ENCODE measurements around the gene PPIL1.

PPIL1 gene

GRCh38 chr6:36897609-36898008, 23.0 kb upstream of the PPIL1 start:
- peak; percentile 27; the same call in 1 of the 2 replicates for TF ChIP-seq RAD21 (IDR thresholded peaks at IDR 0.05; ENCODE audit: low read depth)
- TF ChIP-seq TEAD4 (IDR thresholded peaks at IDR 0.05), result no peak
- TF ChIP-seq EGR1 (IDR thresholded peaks at IDR 0.05), result no peak

- TF ChIP-seq FOXM1 (IDR thresholded peaks at IDR 0.05; ENCODE audit: borderline replicate concordance, low read depth), result no peak
- TF ChIP-seq CREB1 (IDR thresholded peaks at IDR 0.05; ENCODE audit: low read depth), result no peak
- TF ChIP-seq USF1 (IDR thresholded peaks at IDR 0.05), result no peak
- TF ChIP-seq EP300 (IDR thresholded peaks at IDR 0.05; ENCODE audit: borderline replicate concordance), result no peak
- TF ChIP-seq TAF1 (IDR thresholded peaks at IDR 0.05; ENCODE audit: low read depth), result no peak
- no peak for TF ChIP-seq TEAD4 (IDR thresholded peaks at IDR 0.05)
- TF ChIP-seq YY1 (IDR thresholded peaks at IDR 0.05; ENCODE audit: low read depth), result no peak
- TF ChIP-seq CEBPB (IDR thresholded peaks at IDR 0.05), result no peak
- no peak for TF ChIP-seq ZBTB7A (IDR thresholded peaks at IDR 0.05; ENCODE audit: low read depth)
- TF ChIP-seq MAX (IDR thresholded peaks at IDR 0.05), result no peak
These were observed 19.7 kb upstream of the PPIL1 start for GRCh38 chr6:36893976-36894932.

- TF ChIP-seq EGR1 (IDR thresholded peaks at IDR 0.05) (no peak), TAF1 (IDR thresholded peaks at IDR 0.05; ENCODE audit: low read depth) (no peak), TCF12 (IDR thresholded peaks at IDR 0.05; ENCODE audit: low read depth) (no peak)
These were observed 15.6 kb upstream of the PPIL1 start for GRCh38 chr6:36890112-36890663.

GRCh38 chr6:36888654-36889481, 14.3 kb upstream of the PPIL1 start:
- TF ChIP-seq TCF12 (IDR thresholded peaks at IDR 0.05; ENCODE audit: low read depth), result no peak

- no peak for TF ChIP-seq CEBPB (IDR thresholded peaks at IDR 0.05)
- TF ChIP-seq REST (IDR thresholded peaks at IDR 0.05; ENCODE audit: low read depth), result no peak
These were observed 13.6 kb upstream of the PPIL1 start for GRCh38 chr6:36888115-36888643.

GRCh38 chr6:36886950-36887618, 12.5 kb upstream of the PPIL1 start:
- TF ChIP-seq MAX (IDR thresholded peaks at IDR 0.05), result no peak
- no peak for TF ChIP-seq FOXM1 (IDR thresholded peaks at IDR 0.05; ENCODE audit: borderline replicate concordance, low read depth)
- TF ChIP-seq ZBTB7A (IDR thresholded peaks at IDR 0.05; ENCODE audit: low read depth), result no peak
- no peak for TF ChIP-seq REST (IDR thresholded peaks at IDR 0.05; ENCODE audit: low read depth)
- TF ChIP-seq NFIC (IDR thresholded peaks at IDR 0.05), result no peak
- no peak for TF ChIP-seq TEAD4 (IDR thresholded peaks at IDR 0.05)
- no peak for TF ChIP-seq EP300 (IDR thresholded peaks at IDR 0.05; ENCODE audit: borderline replicate concordance)
- TF ChIP-seq YY1 (IDR thresholded peaks at IDR 0.05; ENCODE audit: low read depth), result no peak
- TF ChIP-seq RAD21 (IDR thresholded peaks at IDR 0.05; ENCODE audit: low read depth), result no peak
- TF ChIP-seq CREB1 (IDR thresholded peaks at IDR 0.05; ENCODE audit: low read depth), result no peak
- TF ChIP-seq EGR1 (IDR thresholded peaks at IDR 0.05), result no peak
- TF ChIP-seq USF1 (IDR thresholded peaks at IDR 0.05), result no peak
- no peak for TF ChIP-seq TCF12 (IDR thresholded peaks at IDR 0.05; ENCODE audit: low read depth)
- no peak for TF ChIP-seq TAF1 (IDR thresholded peaks at IDR 0.05; ENCODE audit: low read depth)
- TF ChIP-seq CEBPB (IDR thresholded peaks at IDR 0.05), result no peak
